COR-L47 (cell line): ENCODE measurements around the gene SCLT1.
A peak's percentile ranks its signal among the peaks of the same experiment; 100 is the strongest.
"Not testable (repeated sequence)": the region's sequence is repeated elsewhere in the genome, so short reads cannot be mapped to it uniquely, and the experiment has no call there.

ENCODE experiments used
- DNase-seq: peaks from one replicate; lab custom pipeline; 2025; lab: John Stamatoyannopoulos, UW

The SCLT1 gene

DNA sequence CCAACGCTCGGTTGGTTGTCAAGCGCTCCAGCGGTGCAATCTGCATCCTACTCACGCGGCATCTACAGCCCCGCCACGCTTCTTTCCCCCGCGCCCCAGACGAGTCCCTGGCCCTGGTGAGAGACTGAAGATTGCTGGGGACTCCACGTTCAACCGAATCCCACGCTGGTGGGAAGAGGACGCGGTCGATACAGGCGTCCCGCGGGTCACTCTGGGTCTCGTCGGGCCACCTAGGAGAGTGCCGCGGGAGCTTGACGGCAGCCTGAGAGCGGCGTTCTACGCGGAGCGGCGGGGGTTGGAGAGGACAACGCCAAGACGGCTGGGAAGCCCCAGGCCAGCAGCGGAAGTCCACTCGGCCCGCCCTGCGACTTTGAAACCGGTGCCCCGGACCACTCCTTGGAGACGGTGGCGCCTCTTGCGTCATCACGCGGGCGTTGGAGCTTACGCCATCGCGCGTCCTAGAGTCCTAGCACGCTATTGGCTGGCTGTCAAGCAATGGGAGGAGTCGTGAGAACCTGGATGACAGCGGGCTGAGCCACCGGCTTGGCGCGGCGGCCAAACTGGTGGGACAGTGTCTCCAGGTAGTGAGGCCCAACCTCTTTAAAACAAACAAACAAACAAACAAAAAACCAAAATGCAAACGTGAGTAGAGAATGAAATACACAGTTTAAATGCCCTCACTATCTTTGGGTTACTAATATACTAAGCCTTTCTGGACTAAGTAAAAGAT, at the start of gene SCLT1:
SCLT1 (minus strand) TSS at position 349 of the 730 bp plus-strand sequence. CDS start 436 bp downstream, outside the sequence.
- peak; percentile 98 for DNase-seq

GRCh38 chr4:129140521-129140920, 47.2 kb upstream of the SCLT1 start:
- no peak for DNase-seq

- DNase-seq = no peak
Observed at GRCh38 chr4:129138810-129139496, 45.6 kb upstream of the SCLT1 start.

- DNase-seq = no peak
Observed at GRCh38 chr4:129136433-129136832, 43.1 kb upstream of the SCLT1 start.

DNA sequence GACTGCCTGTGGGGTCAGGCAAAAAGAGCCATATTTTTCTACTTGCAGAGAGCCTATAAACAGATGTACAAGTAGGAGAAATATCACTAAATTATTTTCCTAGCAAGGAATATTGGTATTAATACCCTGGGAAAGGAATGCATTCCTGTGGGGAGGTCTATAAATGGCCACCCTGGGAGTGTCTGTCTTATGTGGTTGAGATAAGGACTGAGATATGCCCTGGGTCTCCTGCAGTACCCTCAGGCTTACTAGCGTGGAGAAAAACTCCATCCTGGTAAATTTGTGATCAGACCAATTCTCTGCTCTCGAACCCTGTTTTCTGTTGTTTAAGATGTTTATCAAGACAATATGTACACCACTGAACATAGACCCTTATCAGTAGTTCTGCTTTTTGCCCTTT, 38.0 kb upstream of the SCLT1 start:
- no peak for DNase-seq

DNA sequence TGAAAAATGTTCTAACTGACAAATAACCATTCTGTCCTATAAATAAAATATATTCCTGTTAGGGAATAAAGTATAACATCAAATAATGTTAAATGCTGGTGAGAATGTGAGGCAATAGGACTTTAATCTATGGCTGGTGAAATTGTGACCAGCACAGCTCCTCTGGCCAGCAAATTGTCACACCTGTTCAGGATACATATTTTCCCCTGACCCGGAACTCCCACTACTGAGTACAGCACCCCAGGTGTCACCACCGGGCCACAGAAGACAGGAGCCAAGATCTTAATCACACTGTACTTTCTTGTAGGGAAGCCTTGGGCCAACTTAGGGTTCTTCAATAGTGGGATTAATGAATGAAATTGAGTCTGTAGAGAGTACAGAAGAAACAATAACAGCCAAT, 35.8 kb upstream of the SCLT1 start:
- DNase-seq = no peak

- not testable (repeated sequence) for DNase-seq
Observed at GRCh38 chr4:129126614-129127013, 33.3 kb upstream of the SCLT1 start.

GRCh38 chr4:129117705-129118104, 24.4 kb upstream of the SCLT1 start:
- DNase-seq = no peak

DNA sequence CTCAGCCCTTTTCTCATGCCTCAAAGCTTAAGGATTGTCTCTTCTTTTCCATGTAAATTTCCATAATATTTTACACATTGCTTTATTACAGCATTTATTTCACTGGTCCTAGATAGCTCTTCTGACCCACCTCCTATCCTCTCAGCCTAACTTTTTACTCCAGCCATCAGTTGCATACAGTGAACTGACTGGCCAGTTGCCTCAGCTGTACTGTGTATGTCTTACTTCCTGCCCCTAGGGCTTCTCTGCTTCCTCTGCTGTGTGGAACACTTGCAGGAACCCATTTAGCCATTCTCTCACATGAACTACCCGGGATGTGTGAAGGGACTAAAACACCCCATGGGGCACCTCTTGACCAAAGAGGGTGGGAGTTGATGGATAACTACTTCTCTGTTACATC, 20.6 kb upstream of the SCLT1 start:
- no peak for DNase-seq

DNA sequence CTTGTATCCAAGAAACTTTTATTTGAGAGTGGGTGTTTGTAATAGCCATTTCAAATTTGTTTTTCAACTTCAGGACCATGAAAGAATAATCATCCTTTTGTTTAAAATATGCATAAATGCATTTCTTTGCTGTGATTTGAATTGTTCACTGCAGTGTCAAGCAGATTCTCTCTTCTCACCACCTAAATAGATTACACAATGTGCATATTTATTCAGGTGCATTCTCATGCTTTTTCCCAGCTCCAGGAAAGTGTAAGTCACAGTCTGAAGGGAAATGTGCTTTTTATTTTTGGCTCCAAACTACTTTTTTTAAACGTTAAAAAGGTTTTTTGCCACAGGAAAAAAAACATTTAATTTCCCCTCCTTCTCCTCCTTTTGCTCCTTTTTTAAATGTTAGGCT, 20.1 kb upstream of the SCLT1 start:
- DNase-seq = no peak

GRCh38 chr4:129111919-129112318, 18.6 kb upstream of the SCLT1 start:
- DNase-seq = no peak

GRCh38 chr4:129110931-129111330, 17.6 kb upstream of the SCLT1 start:
- no peak for DNase-seq

GRCh38 chr4:129109965-129110824, 16.9 kb upstream of the SCLT1 start:
- DNase-seq = no peak

- no peak for DNase-seq
Observed at GRCh38 chr4:129098531-129099001, 5.2 kb upstream of the SCLT1 start.

DNA sequence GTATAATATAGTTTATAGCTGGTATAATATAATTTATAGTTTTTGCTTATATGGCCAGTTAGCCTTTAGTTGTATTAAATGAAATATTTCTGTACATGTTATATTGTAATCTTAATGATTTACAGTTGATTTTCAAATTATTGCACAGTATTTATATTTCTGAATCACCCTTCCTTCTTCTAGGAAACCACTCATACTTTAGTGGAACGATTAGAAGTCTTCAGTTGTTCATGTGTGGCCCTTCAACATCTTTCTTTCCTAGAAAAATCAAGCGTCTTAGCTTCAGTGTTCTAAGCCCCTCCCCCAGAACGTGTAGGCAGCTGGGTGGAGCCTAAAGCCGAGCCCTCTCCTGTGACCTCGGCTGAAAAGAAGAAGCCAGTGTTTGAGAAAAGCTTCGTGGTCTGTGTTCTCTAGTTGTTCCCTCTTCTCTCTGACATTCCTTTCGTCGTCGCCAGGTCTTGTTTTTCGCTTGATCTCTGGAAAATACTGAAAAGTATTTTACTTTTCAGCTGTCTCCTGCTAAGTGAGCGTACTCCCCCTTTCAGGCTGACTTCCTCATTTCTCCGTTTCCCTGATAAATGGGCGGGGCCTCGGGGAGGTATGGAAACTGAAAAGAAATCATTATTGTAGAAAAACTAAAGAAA, 2.6 kb upstream of the SCLT1 start, which contains the start of gene C4orf33:
C4orf33 (plus strand) TSS at position 342 of the 644 bp plus-strand sequence. CDS start 6,459 bp downstream, outside the sequence.
- peak; percentile 25 for DNase-seq

- no peak for DNase-seq
Observed at GRCh38 chr4:129094347-129094746, 1.0 kb upstream of the SCLT1 start.

DNA sequence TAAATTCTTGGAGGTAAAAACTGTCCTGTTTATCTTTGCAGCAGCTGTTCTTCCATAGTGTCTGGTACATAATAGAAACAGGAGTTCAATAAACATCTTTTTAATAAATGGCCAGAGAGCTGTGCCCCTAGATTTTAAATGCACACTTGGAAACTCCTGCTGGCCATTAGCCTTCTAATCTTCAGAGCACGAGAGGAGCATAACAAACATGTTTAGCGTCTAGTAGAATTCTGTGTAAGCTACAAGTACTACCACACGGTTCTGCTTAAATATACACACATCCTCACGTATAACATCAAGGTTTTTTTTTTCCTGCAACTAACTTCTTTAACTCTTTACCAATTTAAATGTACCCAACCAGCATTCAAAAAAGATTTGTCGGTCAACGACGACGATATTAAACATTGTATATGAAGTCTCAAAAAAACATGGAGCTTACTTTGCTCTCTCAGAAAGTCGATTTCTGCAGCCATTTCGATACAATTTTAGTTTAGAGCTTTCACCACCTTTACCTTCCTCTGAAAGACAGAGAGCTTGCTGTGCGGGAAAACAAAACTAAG, 628 bp downstream of the SCLT1 start:
- DNase-seq = no peak

DNA sequence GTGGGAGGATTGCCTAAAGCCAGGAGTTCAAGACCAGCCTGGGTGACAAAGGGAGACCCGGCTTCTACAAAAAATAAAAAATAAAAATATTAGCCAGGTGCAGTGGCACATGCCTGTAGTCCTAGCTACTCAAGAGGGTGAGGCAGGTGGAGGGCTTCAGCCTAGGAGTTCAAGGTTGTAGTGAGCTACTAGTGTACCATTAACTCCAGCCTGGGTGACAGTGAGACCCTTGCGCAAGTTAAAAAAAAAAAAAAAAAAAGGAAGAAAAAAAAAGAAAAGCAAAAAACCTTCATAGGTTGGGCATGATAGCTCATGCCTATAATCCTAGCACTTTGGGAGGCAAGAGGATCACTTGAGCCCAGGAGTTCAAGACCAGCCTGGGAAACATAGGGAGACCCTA, 5.8 kb downstream of the SCLT1 start:
- DNase-seq = no peak

DNA sequence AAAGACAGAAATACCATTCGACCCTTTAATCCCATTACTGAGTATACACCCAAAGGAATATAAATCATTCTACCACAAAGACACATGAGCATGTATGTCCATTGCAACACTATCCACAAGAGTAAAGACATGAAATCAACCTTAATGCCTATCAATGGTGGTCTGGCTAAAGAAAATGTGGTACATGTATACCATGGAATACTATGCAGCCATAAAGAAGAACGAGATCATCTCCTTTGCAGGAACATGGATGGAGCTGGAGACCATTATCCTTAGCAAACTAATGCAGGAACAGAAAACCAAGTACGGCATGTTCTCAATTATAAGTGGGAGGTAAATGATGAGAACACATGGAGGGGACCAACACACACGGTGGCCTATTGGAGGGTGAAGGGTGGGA, 7.9 kb downstream of the SCLT1 start:
- no peak for DNase-seq

DNA sequence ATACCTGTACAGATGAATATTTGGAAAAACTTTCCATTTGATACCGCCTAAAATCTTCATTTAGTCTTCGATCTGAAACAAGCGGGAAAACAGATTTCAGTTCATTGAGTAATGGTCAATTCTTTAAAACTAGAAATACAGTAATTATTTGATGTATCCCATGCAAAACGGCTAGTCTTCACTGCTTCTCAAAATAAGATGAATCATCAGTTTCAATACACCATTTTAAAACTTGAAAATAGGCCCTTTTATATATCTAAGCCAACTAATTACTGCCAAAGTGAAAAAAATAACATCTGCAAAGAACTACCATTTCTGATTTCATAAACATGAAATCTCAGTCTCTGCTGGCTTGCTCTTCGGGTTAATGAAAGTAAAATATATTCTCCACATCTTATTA, 11.0 kb downstream of the SCLT1 start:
- no peak for DNase-seq

DNA sequence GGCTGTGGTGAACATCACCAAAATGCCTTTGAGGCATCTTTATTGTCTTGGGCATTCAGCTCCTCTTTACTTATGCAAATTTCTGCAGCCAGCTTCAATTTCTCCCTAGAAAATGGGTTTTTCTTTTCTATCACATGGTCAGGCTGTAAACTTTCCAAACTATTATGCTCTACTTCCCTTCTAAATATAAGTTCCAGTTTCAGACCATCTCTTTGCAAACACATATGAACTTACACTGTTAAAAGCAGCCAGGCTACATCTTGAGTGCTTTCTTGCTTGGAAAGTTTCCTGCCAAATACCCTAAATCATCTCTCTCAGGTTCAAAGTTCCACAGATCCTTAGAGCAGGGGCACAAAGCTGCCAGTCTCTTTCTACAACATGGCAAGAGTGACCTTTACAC, 13.2 kb downstream of the SCLT1 start:
- no peak for DNase-seq

GRCh38 chr4:129077326-129077725, 16.0 kb downstream of the SCLT1 start:
- DNase-seq = no peak
